Breast epithelium (tissue), 3 donors: Measurements from ENCODE around the gene SSBP4.

ENCODE experiments used
- POLR2A ChIP-seq: fragments of 450-650 bp; IDR thresholded peaks from one replicate; pipeline ENCODE4 v1.6.1; 2016; ENCODE audit warnings: antibody characterized with exemption, mild to moderate bottlenecking, moderate library complexity
- POLR2AphosphoS5 ChIP-seq, 3 donors: sonication (generic); formaldehyde crosslinking; IDR thresholded peaks; one replicate each; pipeline ENCODE4 v1.6.1; 2017; ENCODE audit warnings: antibody characterized with exemption in 3 of 3
- TF ChIP-seq, protein P1 (sequence below), 3 donors: fragments of 450-650 bp; IDR thresholded peaks; one replicate each; pipeline ENCODE4 v1.5.1; 2016 to 2017; ENCODE audit warnings: antibody characterized with exemption in 3 of 3, mild to moderate bottlenecking in 3 of 3, moderate library complexity in 3 of 3

DNA sequence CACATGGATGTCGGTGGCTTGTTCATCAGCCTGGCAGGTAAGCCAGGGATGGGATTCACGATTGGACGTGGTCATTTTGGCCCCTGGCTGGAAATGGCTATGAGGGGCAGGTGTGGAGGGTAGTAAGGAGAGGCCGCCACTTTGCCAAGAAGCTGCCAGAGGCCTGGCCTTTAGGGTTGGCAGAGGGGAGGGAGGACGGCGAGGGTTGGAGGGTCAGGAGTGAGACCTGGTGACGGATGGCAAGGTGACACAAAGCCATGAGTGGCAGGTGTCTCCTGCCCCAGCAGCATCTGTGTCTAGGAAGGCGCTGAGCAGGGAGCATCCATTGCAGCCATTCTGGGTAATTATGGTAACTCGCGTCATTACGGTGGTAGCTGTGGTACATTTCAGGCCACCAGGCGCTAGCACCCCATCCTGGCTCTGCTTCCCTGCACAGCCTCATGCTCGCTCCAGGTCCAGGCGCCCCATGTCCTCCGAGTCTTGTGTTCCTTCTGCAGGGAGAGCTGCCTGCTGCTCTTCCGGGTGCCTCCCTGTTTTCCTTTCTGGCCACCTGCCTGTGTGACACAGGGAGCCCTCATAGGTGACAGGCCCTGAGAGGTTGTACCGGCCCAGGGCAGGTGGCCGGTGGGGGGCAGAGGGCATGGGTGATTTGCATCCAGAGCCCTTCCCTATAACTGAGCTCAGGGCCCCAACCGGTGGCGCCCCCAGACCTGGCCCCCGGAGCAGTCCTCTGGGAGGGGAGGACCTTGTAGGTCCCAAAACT is 4.2 kb downstream of the SSBP4 start:
- no peak for TF ChIP-seq POLR2A
- TF ChIP-seq, protein P1, sequence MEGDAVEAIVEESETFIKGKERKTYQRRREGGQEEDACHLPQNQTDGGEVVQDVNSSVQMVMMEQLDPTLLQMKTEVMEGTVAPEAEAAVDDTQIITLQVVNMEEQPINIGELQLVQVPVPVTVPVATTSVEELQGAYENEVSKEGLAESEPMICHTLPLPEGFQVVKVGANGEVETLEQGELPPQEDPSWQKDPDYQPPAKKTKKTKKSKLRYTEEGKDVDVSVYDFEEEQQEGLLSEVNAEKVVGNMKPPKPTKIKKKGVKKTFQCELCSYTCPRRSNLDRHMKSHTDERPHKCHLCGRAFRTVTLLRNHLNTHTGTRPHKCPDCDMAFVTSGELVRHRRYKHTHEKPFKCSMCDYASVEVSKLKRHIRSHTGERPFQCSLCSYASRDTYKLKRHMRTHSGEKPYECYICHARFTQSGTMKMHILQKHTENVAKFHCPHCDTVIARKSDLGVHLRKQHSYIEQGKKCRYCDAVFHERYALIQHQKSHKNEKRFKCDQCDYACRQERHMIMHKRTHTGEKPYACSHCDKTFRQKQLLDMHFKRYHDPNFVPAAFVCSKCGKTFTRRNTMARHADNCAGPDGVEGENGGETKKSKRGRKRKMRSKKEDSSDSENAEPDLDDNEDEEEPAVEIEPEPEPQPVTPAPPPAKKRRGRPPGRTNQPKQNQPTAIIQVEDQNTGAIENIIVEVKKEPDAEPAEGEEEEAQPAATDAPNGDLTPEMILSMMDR (IDR thresholded peaks at IDR 0.05): no peak
- no peak for TF ChIP-seq POLR2AphosphoS5 (IDR thresholded peaks at IDR 0.05)
